Activated T-cell treated with anti-CD3 and anti-CD28 coated beads, Interleukin-2, amount 50 U/mL, for 48 hours (primary cell): ENCODE results near the gene SV2B.
"Not testable (repeated sequence)": the region's sequence is repeated elsewhere in the genome, so short reads cannot be mapped to it uniquely, and the experiment has no call there.

ENCODE experiments used
- DNase-seq, 2 experiments: peaks; one replicate each; pipeline ENCODE4 v3.0.0-alpha.2; 2020

Gene SV2B

DNA sequence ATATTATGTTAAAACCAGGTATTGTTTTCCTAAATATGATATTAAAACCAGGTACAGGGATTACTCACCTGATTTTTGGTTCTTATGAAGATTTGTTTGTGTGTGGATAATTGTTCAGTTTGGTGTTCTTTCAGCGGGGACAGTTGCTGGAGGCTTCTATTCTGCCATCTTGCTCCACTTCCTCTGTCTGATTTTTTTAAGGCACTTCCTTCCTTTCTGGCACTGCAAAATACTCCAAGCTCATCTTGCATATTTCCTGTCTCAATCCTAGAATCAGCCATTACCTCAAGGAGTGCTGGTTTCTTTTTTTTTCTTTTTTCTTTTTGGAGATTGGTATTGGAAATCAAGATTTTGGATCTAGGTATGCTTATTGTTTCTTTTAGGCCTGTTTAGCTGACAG is 229.9 kb downstream of the SV2B start:
- DNase-seq: no peak

DNA sequence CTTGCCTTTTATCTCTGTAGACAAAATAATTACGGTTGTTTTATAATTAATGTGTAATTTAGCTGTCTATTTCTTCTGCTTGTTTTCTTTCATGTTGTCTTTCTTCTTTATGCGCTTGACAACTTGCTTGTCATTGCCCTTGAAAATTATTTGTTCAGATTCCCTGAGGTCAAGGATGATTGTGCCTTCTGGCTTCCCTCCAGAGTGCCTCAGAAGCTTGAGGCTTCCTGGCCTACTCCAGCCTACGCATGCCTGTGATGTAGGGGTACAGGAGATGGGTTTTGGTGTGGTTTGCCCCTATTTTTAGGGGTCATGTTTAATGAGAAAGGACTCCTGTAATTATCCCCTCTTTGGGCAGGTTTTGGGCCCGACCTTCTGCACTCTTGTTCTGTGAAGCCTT is 231.5 kb downstream of the SV2B start:
- DNase-seq: no peak

GRCh38 chr15:91335702-91336101 is 235.6 kb downstream of the SV2B start:
- no peak for DNase-seq

- DNase-seq: no peak
These were observed 236.6 kb downstream of the SV2B start for GRCh38 chr15:91336687-91337086.

- no peak for DNase-seq
These were observed 238.7 kb downstream of the SV2B start for GRCh38 chr15:91338766-91339165.

GRCh38 chr15:91342097-91342496 is 242.0 kb downstream of the SV2B start:
- DNase-seq: no peak

DNA sequence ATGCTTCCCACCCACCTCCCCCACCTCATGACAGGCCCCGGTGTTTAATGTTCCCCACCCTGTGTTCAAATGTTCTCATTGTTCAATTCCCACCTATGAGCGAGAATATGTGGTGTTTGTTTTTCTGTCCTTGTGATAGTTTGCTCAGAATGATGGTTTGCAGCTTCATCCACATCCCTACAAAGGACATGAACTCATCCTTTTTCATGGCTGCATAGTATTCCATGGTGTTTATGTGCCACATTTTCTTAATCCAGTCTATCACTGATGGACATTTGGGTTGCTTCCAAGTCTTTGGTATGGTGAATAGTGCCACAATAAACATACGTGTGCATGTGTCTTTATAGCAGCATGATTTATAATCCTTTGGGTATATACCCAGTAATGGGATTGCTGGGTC is 244.9 kb downstream of the SV2B start:
- DNase-seq: not testable (repeated sequence)

DNA sequence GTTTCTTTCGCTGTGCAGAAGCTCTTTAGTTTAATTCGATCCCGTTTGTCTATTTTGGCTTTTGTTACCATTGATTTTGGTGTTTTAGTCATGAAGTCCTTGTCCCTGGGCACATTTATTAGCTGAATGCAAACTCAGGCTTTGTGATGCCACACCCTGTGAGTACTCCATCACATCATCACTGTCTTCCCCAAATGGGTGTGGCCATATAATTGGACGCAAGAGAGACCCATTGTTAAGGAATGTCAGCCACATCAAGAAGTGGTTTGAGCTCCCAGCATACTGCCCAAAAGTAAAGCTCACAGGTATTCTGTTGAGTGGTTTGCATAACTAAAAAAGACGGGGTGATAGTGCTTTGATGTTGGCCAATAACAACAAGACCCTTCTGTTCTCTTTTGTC is 245.7 kb downstream of the SV2B start:
- DNase-seq: no peak

DNA sequence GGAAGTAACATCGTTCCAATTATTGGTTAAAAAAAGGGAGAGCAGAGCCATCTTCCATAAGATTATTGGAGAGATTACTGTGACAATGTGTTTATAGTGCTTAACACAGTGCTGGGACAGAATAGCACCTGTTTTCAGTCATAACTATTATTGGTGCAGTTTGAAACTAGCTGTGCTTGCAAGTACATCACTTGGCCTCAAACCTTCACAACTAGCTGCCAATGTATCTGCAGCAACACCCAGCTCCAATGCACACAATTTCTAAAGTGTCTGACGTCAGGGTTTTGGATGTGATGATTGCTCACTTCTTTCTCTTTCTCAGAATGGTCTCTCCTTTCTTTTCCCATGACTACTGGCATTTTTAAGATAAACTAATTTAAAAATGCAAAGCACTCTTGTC is 246.2 kb downstream of the SV2B start:
- DNase-seq: no peak

DNA sequence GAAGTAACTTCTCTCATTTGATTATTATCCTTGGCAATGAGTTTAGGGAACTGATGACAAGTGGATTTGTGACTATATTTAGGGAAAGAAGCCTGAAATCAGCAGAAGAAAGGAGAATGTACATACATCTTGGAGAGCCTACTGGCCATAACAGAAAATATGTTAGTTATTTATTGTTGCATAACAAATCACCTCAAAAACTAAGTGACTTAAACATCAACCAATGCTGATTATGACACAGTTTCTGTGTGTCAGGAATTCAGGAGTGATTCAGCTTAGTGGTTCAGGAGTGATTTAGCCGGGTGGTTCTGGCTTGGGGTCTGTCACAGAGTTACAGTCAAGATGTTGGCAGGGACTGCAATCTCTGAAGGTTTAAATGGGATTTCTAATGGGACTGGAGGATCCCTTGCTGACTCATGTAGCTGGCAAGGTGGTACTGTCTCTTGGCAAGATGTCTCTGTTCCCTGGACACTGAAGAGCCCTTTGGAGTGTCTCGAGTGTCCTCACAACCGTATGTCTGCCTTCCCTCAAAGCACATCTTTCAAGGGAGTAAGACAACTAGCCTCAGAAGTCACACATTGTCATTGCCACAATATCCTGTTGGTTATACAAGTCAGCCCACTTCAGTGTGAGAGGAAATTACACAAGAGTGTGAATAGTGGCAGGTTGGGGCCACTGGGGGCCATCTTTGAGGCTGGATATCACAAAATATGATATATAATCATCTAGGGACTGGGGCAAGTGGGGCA is 248.9 kb downstream of the SV2B start:
- DNase-seq: peak in 1 of 2 experiments; percentile 19
